ENCODE measurements around the gene MTSS2.

DNA sequence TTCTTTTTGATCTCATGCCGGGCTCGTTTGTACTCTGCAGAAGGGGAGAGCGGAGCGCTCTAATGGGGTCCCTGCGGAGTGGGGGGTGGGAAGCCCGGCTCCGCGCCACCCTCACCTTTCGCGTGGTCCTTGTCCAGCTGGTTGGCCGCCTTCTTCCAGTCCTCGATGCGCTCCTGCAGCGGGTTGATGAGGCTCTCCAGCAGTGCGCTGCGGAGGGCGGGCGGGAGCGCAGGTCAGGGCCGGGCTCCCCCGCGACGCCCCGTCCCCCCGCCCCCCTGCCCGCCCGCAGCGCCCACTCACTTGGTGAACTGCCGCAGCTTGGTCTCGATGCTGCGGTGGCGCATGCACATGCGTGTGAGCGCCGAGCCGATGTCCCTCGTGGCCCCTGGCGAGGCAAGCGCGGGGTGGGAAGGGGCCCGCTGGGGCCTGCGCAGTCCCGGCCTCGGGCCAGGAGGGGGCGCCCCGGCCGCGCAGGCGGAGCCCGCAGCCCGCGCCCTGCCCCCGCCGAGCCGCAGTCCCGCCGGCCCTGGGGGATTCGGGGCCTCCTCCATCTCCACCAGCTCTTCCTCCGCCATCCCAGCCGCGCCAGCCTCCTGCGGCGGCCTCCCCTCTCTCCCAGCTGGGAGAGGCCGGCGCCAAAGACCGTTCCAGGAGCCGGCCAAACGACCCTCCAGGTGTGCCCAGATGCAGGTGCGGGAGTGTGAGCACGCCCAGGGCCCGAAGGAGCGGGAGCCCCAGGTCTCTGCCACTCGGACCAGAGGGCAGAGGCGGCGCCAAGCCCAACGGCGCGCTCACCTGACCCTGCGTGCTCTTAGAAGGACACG, 6.0 kb downstream of the MTSS2 start:
- TF ChIP-seq, protein P1, sequence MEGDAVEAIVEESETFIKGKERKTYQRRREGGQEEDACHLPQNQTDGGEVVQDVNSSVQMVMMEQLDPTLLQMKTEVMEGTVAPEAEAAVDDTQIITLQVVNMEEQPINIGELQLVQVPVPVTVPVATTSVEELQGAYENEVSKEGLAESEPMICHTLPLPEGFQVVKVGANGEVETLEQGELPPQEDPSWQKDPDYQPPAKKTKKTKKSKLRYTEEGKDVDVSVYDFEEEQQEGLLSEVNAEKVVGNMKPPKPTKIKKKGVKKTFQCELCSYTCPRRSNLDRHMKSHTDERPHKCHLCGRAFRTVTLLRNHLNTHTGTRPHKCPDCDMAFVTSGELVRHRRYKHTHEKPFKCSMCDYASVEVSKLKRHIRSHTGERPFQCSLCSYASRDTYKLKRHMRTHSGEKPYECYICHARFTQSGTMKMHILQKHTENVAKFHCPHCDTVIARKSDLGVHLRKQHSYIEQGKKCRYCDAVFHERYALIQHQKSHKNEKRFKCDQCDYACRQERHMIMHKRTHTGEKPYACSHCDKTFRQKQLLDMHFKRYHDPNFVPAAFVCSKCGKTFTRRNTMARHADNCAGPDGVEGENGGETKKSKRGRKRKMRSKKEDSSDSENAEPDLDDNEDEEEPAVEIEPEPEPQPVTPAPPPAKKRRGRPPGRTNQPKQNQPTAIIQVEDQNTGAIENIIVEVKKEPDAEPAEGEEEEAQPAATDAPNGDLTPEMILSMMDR (IDR thresholded peaks at IDR 0.05; ENCODE audit: poor library complexity, severe bottlenecking): peak; percentile 48
- TF ChIP-seq EP300 (conservative IDR thresholded peaks at IDR 0.05; ENCODE audit: poor library complexity, severe bottlenecking): no peak
